Adrenal gland (tissue), 5 donors: ENCODE data around the gene FSIP1.

Experiments used
- POLR2A ChIP-seq, 2 donors: fragments of 450-650 bp; IDR thresholded peaks; one replicate each; pipeline ENCODE4 v1.6.1; 2017; ENCODE audit warnings: antibody characterized with exemption in 2 of 2, mild to moderate bottlenecking in 2 of 2, moderate library complexity in 1 of 2
- TF ChIP-seq, protein P1 (sequence below), 6 experiments: fragments of 450-650 bp in 4 of 6; fragments of 200-600 bp in 2 of 6; sonication (generic) in 1 of 6; IDR thresholded peaks; 1 replicate in 5 of 6; 2 replicates in 1 of 6; pipeline versions ENCODE4 v1.5.1 to v1.8.0; 2016 to 2021; ENCODE audit warnings: antibody characterized with exemption in 6 of 6, mild to moderate bottlenecking in 2 of 6, moderate library complexity in 1 of 6
- donor health status: DM: no; HTN: no; CAD: no.

- TF ChIP-seq, protein P1, sequence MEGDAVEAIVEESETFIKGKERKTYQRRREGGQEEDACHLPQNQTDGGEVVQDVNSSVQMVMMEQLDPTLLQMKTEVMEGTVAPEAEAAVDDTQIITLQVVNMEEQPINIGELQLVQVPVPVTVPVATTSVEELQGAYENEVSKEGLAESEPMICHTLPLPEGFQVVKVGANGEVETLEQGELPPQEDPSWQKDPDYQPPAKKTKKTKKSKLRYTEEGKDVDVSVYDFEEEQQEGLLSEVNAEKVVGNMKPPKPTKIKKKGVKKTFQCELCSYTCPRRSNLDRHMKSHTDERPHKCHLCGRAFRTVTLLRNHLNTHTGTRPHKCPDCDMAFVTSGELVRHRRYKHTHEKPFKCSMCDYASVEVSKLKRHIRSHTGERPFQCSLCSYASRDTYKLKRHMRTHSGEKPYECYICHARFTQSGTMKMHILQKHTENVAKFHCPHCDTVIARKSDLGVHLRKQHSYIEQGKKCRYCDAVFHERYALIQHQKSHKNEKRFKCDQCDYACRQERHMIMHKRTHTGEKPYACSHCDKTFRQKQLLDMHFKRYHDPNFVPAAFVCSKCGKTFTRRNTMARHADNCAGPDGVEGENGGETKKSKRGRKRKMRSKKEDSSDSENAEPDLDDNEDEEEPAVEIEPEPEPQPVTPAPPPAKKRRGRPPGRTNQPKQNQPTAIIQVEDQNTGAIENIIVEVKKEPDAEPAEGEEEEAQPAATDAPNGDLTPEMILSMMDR (IDR thresholded peaks at IDR 0.05): no peak
- no peak for TF ChIP-seq POLR2A (IDR thresholded peaks at IDR 0.05)
Measured at GRCh38 chr15:39666677-39667076, 116.0 kb downstream of the FSIP1 start.
